SK-N-SH treated with all-trans-retinoic acid at 6 μM for 48 hours (cell line): ENCODE results near the gene FRMD4A.

ENCODE experiments used
- ATAC-seq: fragments of 200-7000 bp; cut with Tn5 transposase; 3 replicates; pipeline ENCODE4 v1.9.1; 2020; ENCODE audit warnings: mild to moderate bottlenecking, moderate library complexity
- ARNTL ChIP-seq: fragments of 450-650 bp; formaldehyde crosslinking; IDR thresholded peaks from 2 replicates; pipeline ENCODE4 v1.5.0; 2020; ENCODE audit warnings: low read depth, mild to moderate bottlenecking, moderate library complexity, borderline replicate concordance
- BACH2 ChIP-seq: fragments of 250-450 bp; sonication (Bioruptor Pico); IDR thresholded peaks from 2 replicates; pipeline ENCODE4 v1.9.0; 2021; ENCODE audit warnings: mild to moderate bottlenecking, borderline replicate concordance
- ESRRG ChIP-seq: fragments of 250-450 bp; sonication (Bioruptor Pico); IDR thresholded peaks from 2 replicates; pipeline ENCODE4 v1.6.1; 2021; ENCODE audit warnings: mild to moderate bottlenecking
- GLIS3 ChIP-seq: fragments of 250-450 bp; sonication (Bioruptor Pico); IDR thresholded peaks from 2 replicates; pipeline ENCODE4 v1.5.0; 2020; ENCODE audit warnings: mild to moderate bottlenecking, moderate library complexity
- ISL1 ChIP-seq: fragments of 250-450 bp; sonication (Bioruptor Pico); IDR thresholded peaks from 2 replicates; pipeline ENCODE4 v2.1.2; 2022; ENCODE audit warnings: mild to moderate bottlenecking, moderate library complexity
- OSR1 ChIP-seq: fragments of 250-450 bp; sonication (Bioruptor Pico); IDR thresholded peaks from 2 replicates; pipeline ENCODE4 v1.8.0; 2022; ENCODE audit warnings: moderate library complexity, mild to moderate bottlenecking, inconsistent platforms
- PPARA ChIP-seq: fragments of 250-450 bp; sonication (Bioruptor Pico); IDR thresholded peaks from 2 replicates; pipeline ENCODE4 v1.5.0; 2020; ENCODE audit warnings: mild to moderate bottlenecking, borderline replicate concordance
- RARB ChIP-seq: fragments of 250-450 bp; sonication (Bioruptor Pico); IDR thresholded peaks from 2 replicates; pipeline ENCODE4 v1.8.0; 2021; ENCODE audit warnings: mild to moderate bottlenecking, moderate library complexity
- SNAI2 ChIP-seq: fragments of 250-450 bp; sonication (Bioruptor Pico); IDR thresholded peaks from 2 replicates; pipeline ENCODE4 v1.5.0; 2020; ENCODE audit warnings: mild to moderate bottlenecking, moderate library complexity
- TCF4 ChIP-seq: fragments of 250-450 bp; sonication (Bioruptor Pico); IDR thresholded peaks from 2 replicates; pipeline ENCODE4 v1.8.0; 2021; ENCODE audit warnings: mild to moderate bottlenecking, moderate library complexity, borderline replicate concordance
- TOX ChIP-seq: fragments of 250-450 bp; sonication (Bioruptor Pico); IDR thresholded peaks from 2 replicates; pipeline ENCODE4 v1.8.0; 2021; ENCODE audit warnings: mild to moderate bottlenecking, moderate library complexity, borderline replicate concordance
- ZC3H10 ChIP-seq: fragments of 250-450 bp; sonication (Bioruptor Pico); IDR thresholded peaks from 2 replicates; pipeline ENCODE4 v1.5.1; 2021; ENCODE audit warnings: mild to moderate bottlenecking, moderate library complexity
- ZFP3 ChIP-seq: fragments of 250-450 bp; sonication (Bioruptor Pico); IDR thresholded peaks from 2 replicates; pipeline ENCODE4 v1.5.0; 2020; ENCODE audit warnings: mild to moderate bottlenecking, moderate library complexity
- ZFP30 ChIP-seq: fragments of 450-650 bp; formaldehyde crosslinking; IDR thresholded peaks from 2 replicates; pipeline ENCODE4 v1.5.0; 2022; ENCODE audit warnings: mild to moderate bottlenecking, moderate library complexity
- ZNF565 ChIP-seq: fragments of 450-650 bp; formaldehyde crosslinking; conservative IDR thresholded peaks from 2 replicates; pipeline ENCODE4 v1.5.0; 2020; ENCODE audit warnings: low read depth, mild to moderate bottlenecking, moderate library complexity
- ZNF70 ChIP-seq: fragments of 450-650 bp; formaldehyde crosslinking; IDR thresholded peaks from 2 replicates; pipeline ENCODE4 v1.5.0; 2020; ENCODE audit warnings: mild to moderate bottlenecking, moderate library complexity
- ZNF8 ChIP-seq: fragments of 450-650 bp; formaldehyde crosslinking; IDR thresholded peaks from 2 replicates; pipeline ENCODE4 v1.5.0; 2020; ENCODE audit warnings: mild to moderate bottlenecking, moderate library complexity
- TF ChIP-seq, protein P1 (sequence below): fragments of 250-450 bp; sonication (Bioruptor Pico); IDR thresholded peaks from 2 replicates; pipeline ENCODE4 v1.5.1; 2021; ENCODE audit warnings: mild to moderate bottlenecking, moderate library complexity
- TF ChIP-seq, protein P2 (sequence below): fragments of 250-450 bp; sonication (Bioruptor Pico); IDR thresholded peaks from 2 replicates; pipeline ENCODE4 v1.8.0; 2020; ENCODE audit warnings: mild to moderate bottlenecking, moderate library complexity, borderline replicate concordance
- TF ChIP-seq, protein P3 (sequence below): fragments of 250-450 bp; sonication (Bioruptor Pico); IDR thresholded peaks from 2 replicates; pipeline ENCODE4 v1.5.1; 2020; ENCODE audit warnings: low read depth, mild to moderate bottlenecking, moderate library complexity
- TF ChIP-seq, protein P4 (sequence below): fragments of 250-450 bp; sonication (Bioruptor Pico); IDR thresholded peaks from 2 replicates; pipeline ENCODE4 v1.8.0; 2021; ENCODE audit warnings: low read depth, mild to moderate bottlenecking, moderate library complexity, borderline replicate concordance

FRMD4A gene

DNA sequence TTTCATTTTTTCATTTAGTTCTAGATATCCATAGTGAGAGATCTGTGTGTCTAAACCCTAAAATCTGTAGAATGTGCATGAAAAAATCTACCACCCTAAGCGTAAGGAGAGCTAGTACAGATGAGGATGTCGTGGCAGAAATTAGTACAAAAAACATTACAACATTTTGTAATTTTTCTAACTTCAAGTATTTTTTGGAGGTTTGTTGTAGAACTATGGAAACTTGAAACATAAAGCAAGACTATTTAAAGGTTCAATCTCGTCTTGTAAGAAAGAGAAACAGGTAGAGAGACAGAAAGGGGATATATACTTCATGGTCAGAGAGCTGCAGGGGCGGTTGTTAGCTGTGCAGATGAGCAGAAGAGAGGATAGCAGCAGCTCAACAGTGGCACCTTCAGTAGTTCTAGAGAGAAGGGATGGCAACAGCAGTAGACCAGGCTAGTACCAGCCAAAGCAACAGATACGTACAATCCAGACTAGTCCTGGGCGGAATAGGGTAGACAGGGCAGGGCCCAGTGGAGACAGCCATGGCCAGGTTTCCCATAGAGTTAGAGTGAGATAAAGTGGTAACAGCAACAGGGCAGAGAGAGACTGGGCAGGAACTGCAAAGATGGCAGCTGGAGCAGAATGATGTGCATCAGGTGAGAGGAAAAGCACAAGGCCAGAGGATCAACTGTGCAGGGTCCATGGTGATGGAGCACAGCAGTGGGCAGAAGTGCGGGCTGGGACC is 145.2 kb downstream of the FRMD4A start (continued):
- TF ChIP-seq GLIS3 (CRISPR knock-in tag) (peak; percentile 99), ESRRG (CRISPR knock-in tag) (peak; percentile 98), ZFP3 (CRISPR knock-in tag) (0 out of 2 replicates have a peak, but pooled peaks have one; percentile 29), RARB (CRISPR knock-in tag) (no peak), ZNF8 (peak; percentile 45; the same call in 1 of the 2 replicates), ZNF565 (peak; percentile 56; the same call in 1 of the 2 replicates), ZC3H10 (CRISPR knock-in tag) (no peak), ZFP30 (peak; percentile 60; the same call in 1 of the 2 replicates), ISL1 (CRISPR knock-in tag) (no peak), TCF4 (CRISPR knock-in tag) (peak; percentile 43; the same call in 1 of the 2 replicates)
- TF ChIP-seq, protein P1, sequence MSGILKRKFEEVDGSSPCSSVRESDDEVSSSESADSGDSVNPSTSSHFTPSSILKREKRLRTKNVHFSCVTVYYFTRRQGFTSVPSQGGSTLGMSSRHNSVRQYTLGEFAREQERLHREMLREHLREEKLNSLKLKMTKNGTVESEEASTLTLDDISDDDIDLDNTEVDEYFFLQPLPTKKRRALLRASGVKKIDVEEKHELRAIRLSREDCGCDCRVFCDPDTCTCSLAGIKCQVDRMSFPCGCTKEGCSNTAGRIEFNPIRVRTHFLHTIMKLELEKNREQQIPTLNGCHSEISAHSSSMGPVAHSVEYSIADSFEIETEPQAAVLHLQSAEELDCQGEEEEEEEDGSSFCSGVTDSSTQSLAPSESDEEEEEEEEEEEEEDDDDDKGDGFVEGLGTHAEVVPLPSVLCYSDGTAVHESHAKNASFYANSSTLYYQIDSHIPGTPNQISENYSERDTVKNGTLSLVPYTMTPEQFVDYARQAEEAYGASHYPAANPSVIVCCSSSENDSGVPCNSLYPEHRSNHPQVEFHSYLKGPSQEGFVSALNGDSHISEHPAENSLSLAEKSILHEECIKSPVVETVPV (CRISPR knock-in tag): peak; percentile 95

DNA sequence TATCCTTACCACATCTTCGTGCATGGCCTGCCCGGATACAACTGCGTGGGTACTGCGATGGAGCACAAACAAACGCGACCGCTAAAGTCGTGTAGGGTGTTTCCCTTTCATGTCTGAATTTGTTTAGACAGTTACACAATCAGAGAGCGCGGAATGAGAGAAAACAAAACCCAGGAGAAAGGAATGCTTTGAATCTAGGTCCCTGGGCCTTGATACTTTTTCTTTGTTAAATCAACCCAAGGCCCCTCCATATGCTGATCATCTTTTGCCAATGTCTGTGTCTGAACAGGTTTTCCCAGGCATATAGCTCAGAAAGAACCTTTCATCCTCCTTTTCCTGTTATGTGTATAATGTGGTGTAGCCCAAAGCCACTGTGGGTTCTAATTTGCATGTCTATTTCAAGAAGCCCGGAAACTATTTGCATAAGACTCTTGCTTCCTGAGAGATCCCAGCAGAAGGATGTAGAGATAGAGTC is 145.8 kb downstream of the FRMD4A start:
- TF ChIP-seq GLIS3 (CRISPR knock-in tag) (no peak), TCF4 (CRISPR knock-in tag) (no peak), ISL1 (CRISPR knock-in tag) (no peak), ARNTL (CRISPR knock-in tag) (no peak), SNAI2 (no peak), ZNF565 (no peak), TOX (CRISPR knock-in tag) (no peak), RARB (CRISPR knock-in tag) (no peak), ZNF8 (no peak)
- TF ChIP-seq, protein P2, sequence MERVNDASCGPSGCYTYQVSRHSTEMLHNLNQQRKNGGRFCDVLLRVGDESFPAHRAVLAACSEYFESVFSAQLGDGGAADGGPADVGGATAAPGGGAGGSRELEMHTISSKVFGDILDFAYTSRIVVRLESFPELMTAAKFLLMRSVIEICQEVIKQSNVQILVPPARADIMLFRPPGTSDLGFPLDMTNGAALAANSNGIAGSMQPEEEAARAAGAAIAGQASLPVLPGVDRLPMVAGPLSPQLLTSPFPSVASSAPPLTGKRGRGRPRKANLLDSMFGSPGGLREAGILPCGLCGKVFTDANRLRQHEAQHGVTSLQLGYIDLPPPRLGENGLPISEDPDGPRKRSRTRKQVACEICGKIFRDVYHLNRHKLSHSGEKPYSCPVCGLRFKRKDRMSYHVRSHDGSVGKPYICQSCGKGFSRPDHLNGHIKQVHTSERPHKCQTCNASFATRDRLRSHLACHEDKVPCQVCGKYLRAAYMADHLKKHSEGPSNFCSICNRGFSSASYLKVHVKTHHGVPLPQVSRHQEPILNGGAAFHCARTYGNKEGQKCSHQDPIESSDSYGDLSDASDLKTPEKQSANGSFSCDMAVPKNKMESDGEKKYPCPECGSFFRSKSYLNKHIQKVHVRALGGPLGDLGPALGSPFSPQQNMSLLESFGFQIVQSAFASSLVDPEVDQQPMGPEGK (CRISPR knock-in tag): no peak
- TF ChIP-seq, protein P3, sequence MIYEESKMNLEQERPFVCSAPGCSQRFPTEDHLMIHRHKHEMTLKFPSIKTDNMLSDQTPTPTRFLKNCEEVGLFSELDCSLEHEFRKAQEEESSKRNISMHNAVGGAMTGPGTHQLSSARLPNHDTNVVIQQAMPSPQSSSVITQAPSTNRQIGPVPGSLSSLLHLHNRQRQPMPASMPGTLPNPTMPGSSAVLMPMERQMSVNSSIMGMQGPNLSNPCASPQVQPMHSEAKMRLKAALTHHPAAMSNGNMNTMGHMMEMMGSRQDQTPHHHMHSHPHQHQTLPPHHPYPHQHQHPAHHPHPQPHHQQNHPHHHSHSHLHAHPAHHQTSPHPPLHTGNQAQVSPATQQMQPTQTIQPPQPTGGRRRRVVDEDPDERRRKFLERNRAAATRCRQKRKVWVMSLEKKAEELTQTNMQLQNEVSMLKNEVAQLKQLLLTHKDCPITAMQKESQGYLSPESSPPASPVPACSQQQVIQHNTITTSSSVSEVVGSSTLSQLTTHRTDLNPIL: no peak

DNA sequence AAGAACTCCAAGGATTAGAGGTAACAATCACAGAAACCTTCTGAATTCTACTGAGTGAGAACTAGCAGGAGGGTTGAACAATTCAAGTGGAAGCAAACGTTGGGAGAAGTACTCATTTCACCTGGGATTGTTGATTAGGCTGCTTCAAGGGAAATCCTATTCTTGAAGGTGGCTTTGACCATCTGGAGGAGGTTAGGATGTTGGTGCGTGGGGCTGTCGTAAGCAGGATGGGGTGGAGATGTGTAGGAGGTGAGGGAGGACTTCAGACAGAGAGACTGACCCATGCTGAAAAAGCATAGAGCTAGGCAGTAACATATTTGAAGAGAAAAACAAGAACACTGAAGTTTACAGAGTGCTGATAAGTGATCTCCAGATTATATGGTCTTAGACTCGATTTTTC is 147.9 kb downstream of the FRMD4A start:
- no peak for ATAC-seq
- TF ChIP-seq ZNF8: no peak
- no peak for TF ChIP-seq TOX (CRISPR knock-in tag)
- TF ChIP-seq, protein P4, sequence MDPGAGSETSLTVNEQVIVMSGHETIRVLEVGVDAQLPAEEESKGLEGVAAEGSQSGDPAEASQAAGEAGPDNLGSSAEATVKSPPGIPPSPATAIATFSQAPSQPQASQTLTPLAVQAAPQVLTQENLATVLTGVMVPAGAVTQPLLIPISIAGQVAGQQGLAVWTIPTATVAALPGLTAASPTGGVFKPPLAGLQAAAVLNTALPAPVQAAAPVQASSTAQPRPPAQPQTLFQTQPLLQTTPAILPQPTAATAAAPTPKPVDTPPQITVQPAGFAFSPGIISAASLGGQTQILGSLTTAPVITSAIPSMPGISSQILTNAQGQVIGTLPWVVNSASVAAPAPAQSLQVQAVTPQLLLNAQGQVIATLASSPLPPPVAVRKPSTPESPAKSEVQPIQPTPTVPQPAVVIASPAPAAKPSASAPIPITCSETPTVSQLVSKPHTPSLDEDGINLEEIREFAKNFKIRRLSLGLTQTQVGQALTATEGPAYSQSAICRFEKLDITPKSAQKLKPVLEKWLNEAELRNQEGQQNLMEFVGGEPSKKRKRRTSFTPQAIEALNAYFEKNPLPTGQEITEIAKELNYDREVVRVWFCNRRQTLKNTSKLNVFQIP (CRISPR knock-in tag): no peak
- no peak for TF ChIP-seq BACH2 (CRISPR knock-in tag)
- no peak for TF ChIP-seq ZNF70 (CRISPR knock-in tag)
- TF ChIP-seq GLIS3 (CRISPR knock-in tag): no peak
- no peak for TF ChIP-seq SNAI2
- no peak for TF ChIP-seq OSR1 (CRISPR knock-in tag)
- no peak for TF ChIP-seq RARB (CRISPR knock-in tag)
- TF ChIP-seq, protein P2 (CRISPR knock-in tag): no peak
- no peak for TF ChIP-seq ESRRG (CRISPR knock-in tag)
- TF ChIP-seq, protein P3: no peak
- TF ChIP-seq TCF4 (CRISPR knock-in tag): no peak
- TF ChIP-seq ISL1 (CRISPR knock-in tag): no peak
- TF ChIP-seq PPARA: no peak
- no peak for TF ChIP-seq ZFP3 (CRISPR knock-in tag)
- no peak for TF ChIP-seq ARNTL (CRISPR knock-in tag)
- TF ChIP-seq, protein P1 (CRISPR knock-in tag): no peak
- no peak for TF ChIP-seq ZFP30

More for the DNA sequence above, 145.8 kb downstream of the FRMD4A start:
- ATAC-seq: no peak
